Body of pancreas (tissue), 4 donors: ENCODE data around the gene LRP8. TPM values are rescaled to one million over a fixed set of nuclear protein-coding genes. Genes with fewer than 3 reads are reported as not detected.

Experiments used
- ATAC-seq: fragments of 150-250 bp; one replicate; pipeline ENCODE4 v1.9.1; 2016
- DNase-seq, 4 donors: peaks; one replicate each; pipeline ENCODE4 v3.0.0-alpha.2; 2019
- H3K27ac ChIP-seq, 4 donors: fragments of 200-600 bp; sonication (generic); 1 replicate in 3 of 4; 2 replicates in 1 of 4; pipeline versions ENCODE4 v1.5.1 to v1.6.1; 2016 to 2019; ENCODE audit warnings: mild to moderate bottlenecking in 1 of 4, mixed read lengths in 1 of 4, moderate library complexity in 1 of 4
- H3K27me3 ChIP-seq, 2 donors: fragments of 200-600 bp; sonication (generic); one replicate each; pipeline ENCODE4 v1.6.0; 2016; ENCODE audit warnings: mild to moderate bottlenecking in 1 of 2
- H3K36me3 ChIP-seq, 2 donors: fragments of 200-600 bp; sonication (generic); replicated peaks in 1 of 2; 2 replicates each; pipeline ENCODE4 v1.5.1; 2016; ENCODE audit warnings: low read depth in 2 of 2; ENCODE audit not compliant: insufficient read depth in 1 of 2
- H3K4me1 ChIP-seq: fragments of 200-600 bp; sonication (generic); one replicate; pipeline ENCODE4 v1.6.0; 2016
- H3K4me3 ChIP-seq, 2 donors: fragments of 200-600 bp; sonication (generic); 1 replicate in 1 of 2; 2 replicates in 1 of 2; pipeline ENCODE4 v1.5.1; 2016 to 2019
- H3K9me3 ChIP-seq, 3 donors: fragments of 200-600 bp; sonication (generic); 1 replicate in 2 of 3; 2 replicates in 1 of 3; pipeline ENCODE4 v1.5.1; 2016
- CTCF ChIP-seq, 7 experiments: fragments of 450-650 bp in 4 of 7; fragments of 200-600 bp in 3 of 7; sonication (generic) in 3 of 7; IDR thresholded peaks; one replicate each; pipeline ENCODE4 v1.5.1; 2016 to 2019; ENCODE audit warnings: antibody characterized with exemption in 7 of 7
- POLR2A ChIP-seq, 3 donors: fragments of 450-650 bp; IDR thresholded peaks; one replicate each; pipeline ENCODE4 v1.6.1; 2016; ENCODE audit warnings: antibody characterized with exemption in 3 of 3, mild to moderate bottlenecking in 2 of 3
- WGBS, 2 donors: methylation state at CpG; one replicate each; pipeline ENCODE4 v1.1.5; 2017; 5-methylcytosine and 5-hydroxymethylcytosine counted together
- intact Hi-C: fragments of 100-400 bp; cut with DNase I; formaldehyde crosslinking; loops from one replicate; pipeline ENCODE4 v1.15.1; 2023
- total RNA-seq, 2 donors: library from RNA; depleted of rRNA; stranded (reverse); fragments of >200 nt; gene quantifications; one replicate each; pipeline ENCODE4 v1.1.0, GENCODE V29; 2016

The LRP8 gene
- total RNA-seq, result 1 to 10 TPM; 1.3 to 4.2 TPM

GRCh38 chr1:53328009-53328461 is at the start of gene LRP8:
TSS of gene LRP8 (minus strand) at chr1:53328070. CDS start at chr1:53327912, 158 bp downstream.
- no peaks in the 10 kb centered on the region for H3K36me3 ChIP-seq
- WGBS, 2 donors, result 4 to 25% methylated on average over 11 to 40 of the region's 47 CpGs
- intact Hi-C loops, result no loop called here
- peak within 1 kb of the TSS; percentile 47 to 74 for H3K4me3 ChIP-seq
- H3K27me3 ChIP-seq, result no peaks in the 10 kb centered on the region
- ATAC-seq (peak; percentile 68), DNase-seq (peak; percentile 62 to 78 (median 64))
- TF ChIP-seq POLR2A (IDR thresholded peaks at IDR 0.05), result no peak
- no peak for TF ChIP-seq CTCF (IDR thresholded peaks at IDR 0.05)
- H3K4me1 ChIP-seq, result peaks cover 26% of the 10 kb centered on the region
- H3K27ac ChIP-seq, result peak within 1 kb of the TSS in 1 of 4 donors; percentile 52
- no peaks in the 10 kb centered on the region for H3K9me3 ChIP-seq

- 75 to 100% methylated on average over 1 to 13 of the region's 13 CpGs for WGBS, 2 donors
- no peaks in the 10 kb centered on the region for H3K36me3 ChIP-seq
- DNase-seq (peak in 1 of 4 donors; percentile 2), ATAC-seq (no peak)
- H3K4me3 ChIP-seq, result no peak overlapping the region
- intact Hi-C loops, result no loop called here
- H3K9me3 ChIP-seq, result no peaks in the 10 kb centered on the region
- no peak overlapping the region for H3K27ac ChIP-seq
- TF ChIP-seq POLR2A (IDR thresholded peaks at IDR 0.05), result no peak
- TF ChIP-seq CTCF (IDR thresholded peaks at IDR 0.05), result no peak
- H3K4me1 ChIP-seq, result no peaks in the 10 kb centered on the region
- H3K27me3 ChIP-seq, result no peaks in the 10 kb centered on the region
These were observed 49.6 kb upstream of the LRP8 start for GRCh38 chr1:53377438-53377841.

- ATAC-seq, result no peak
- DNase-seq, result peak in 1 of 4 donors; percentile 2
- H3K36me3 ChIP-seq, result no peaks in the 10 kb centered on the region
- H3K4me1 ChIP-seq, result no peaks in the 10 kb centered on the region
- H3K27me3 ChIP-seq, result no peaks in the 10 kb centered on the region
- 70 to 71% methylated on average over 14 of the region's 14 CpGs for WGBS, 2 donors
- no peaks in the 10 kb centered on the region for H3K9me3 ChIP-seq
- TF ChIP-seq POLR2A (IDR thresholded peaks at IDR 0.05) (no peak), CTCF (IDR thresholded peaks at IDR 0.05) (no peak)
- no peak overlapping the region for H3K4me3 ChIP-seq
- H3K27ac ChIP-seq, result no peak overlapping the region
- intact Hi-C loops, result no loop called here
These were observed 49.0 kb upstream of the LRP8 start for GRCh38 chr1:53376742-53377437.

- Histone ChIP-seq H3K36me3 (no peaks in the 10 kb centered on the region), H3K9me3 (no peaks in the 10 kb centered on the region), H3K27ac (no peak overlapping the region), H3K4me1 (no peaks in the 10 kb centered on the region), H3K27me3 (no peaks in the 10 kb centered on the region), H3K4me3 (no peak overlapping the region)
- TF ChIP-seq CTCF (IDR thresholded peaks at IDR 0.05) (no peak), POLR2A (IDR thresholded peaks at IDR 0.05) (no peak)
- ATAC-seq (no peak), DNase-seq (peak in 1 of 4 donors; percentile 8)
- WGBS, 2 donors, result 54 to 57% methylated on average over 10 to 14 of the region's 14 CpGs
- intact Hi-C loops, result no loop called here
These were observed 48.2 kb upstream of the LRP8 start for GRCh38 chr1:53376041-53376461.

DNA sequence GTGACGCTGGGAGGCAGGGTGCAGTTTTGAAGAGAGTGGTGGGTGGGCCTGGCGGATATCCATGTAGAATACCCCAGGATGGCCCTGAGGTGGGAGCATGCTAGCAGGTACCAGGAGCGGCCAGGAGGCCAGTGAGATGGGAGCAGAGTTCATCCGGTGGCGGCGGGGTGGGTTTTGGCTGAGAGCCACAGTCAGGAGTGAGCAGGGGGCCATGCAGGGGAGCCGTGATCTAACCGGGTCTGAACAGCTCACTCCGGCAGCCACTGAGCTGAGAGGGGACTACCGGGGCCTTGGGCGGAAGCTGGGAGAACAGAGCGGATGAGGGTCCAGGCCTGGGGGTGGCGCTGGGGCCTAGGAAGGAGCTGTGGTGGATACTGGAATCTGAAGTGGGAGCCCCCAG is 47.6 kb upstream of the LRP8 start:
- Histone ChIP-seq H3K36me3 (no peaks in the 10 kb centered on the region), H3K4me1 (no peaks in the 10 kb centered on the region), H3K9me3 (no peaks in the 10 kb centered on the region), H3K4me3 (no peak overlapping the region), H3K27me3 (no peaks in the 10 kb centered on the region), H3K27ac (no peak overlapping the region)
- ATAC-seq (no peak), DNase-seq (peak in 1 of 4 donors; percentile 3)
- 66 to 73% methylated on average over 13 of the region's 13 CpGs for WGBS, 2 donors
- intact Hi-C loops, result no loop called here
- TF ChIP-seq CTCF (IDR thresholded peaks at IDR 0.05) (no peak), POLR2A (IDR thresholded peaks at IDR 0.05) (no peak)
